ENCODE results near the gene MPP3.

The MPP3 gene

GRCh38 chr17:43813386-43813785 is 19.6 kb downstream of the MPP3 start:
- TF ChIP-seq, protein P1, sequence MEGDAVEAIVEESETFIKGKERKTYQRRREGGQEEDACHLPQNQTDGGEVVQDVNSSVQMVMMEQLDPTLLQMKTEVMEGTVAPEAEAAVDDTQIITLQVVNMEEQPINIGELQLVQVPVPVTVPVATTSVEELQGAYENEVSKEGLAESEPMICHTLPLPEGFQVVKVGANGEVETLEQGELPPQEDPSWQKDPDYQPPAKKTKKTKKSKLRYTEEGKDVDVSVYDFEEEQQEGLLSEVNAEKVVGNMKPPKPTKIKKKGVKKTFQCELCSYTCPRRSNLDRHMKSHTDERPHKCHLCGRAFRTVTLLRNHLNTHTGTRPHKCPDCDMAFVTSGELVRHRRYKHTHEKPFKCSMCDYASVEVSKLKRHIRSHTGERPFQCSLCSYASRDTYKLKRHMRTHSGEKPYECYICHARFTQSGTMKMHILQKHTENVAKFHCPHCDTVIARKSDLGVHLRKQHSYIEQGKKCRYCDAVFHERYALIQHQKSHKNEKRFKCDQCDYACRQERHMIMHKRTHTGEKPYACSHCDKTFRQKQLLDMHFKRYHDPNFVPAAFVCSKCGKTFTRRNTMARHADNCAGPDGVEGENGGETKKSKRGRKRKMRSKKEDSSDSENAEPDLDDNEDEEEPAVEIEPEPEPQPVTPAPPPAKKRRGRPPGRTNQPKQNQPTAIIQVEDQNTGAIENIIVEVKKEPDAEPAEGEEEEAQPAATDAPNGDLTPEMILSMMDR (IDR thresholded peaks at IDR 0.05; ENCODE audit: low read depth, low read length) = no peak

GRCh38 chr17:43812396-43813265 is 20.3 kb downstream of the MPP3 start:
- no peak for DNase-seq (ENCODE audit: extremely low read depth, low read depth)
- TF ChIP-seq, protein P1 (IDR thresholded peaks at IDR 0.05; ENCODE audit: low read depth, low read length) = no peak

More at GRCh38 chr17:43813386-43813785, 19.6 kb downstream of the MPP3 start:
- no peak for DNase-seq (ENCODE audit: extremely low read depth, low read depth)

- no peak for DNase-seq (ENCODE audit: extremely low read depth, low read depth)
- TF ChIP-seq, protein P1 (IDR thresholded peaks at IDR 0.05; ENCODE audit: low read depth, low read length) = no peak
Observed at GRCh38 chr17:43810823-43811222, 22.1 kb downstream of the MPP3 start.

DNA sequence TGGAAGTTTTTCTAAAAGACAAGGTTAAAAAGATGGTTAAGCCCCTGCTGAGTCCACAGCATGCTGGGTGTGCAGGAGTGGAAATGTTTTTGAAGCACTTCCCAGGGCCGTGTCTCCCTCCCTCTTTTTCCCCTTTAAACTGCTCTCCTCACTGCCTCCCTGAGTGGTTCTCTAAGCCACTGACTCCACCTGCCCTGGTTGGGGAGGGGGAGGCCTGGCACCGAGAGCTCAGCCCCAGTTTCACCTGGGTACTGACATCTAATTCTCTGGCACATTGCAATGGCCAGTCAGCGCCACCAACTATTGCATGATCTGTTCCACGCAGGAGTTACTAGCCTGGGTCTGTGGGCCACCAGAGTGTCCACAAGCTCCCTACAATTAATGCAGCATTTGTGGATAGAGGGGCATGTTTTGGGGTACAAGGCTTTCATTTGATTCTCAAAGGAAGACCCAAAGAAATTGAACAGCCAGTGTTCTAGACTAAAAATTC is 22.7 kb downstream of the MPP3 start:
- TF ChIP-seq, protein P1 (IDR thresholded peaks at IDR 0.05; ENCODE audit: low read depth, low read length) = no peak
- no peak for DNase-seq (ENCODE audit: extremely low read depth, low read depth)

DNA sequence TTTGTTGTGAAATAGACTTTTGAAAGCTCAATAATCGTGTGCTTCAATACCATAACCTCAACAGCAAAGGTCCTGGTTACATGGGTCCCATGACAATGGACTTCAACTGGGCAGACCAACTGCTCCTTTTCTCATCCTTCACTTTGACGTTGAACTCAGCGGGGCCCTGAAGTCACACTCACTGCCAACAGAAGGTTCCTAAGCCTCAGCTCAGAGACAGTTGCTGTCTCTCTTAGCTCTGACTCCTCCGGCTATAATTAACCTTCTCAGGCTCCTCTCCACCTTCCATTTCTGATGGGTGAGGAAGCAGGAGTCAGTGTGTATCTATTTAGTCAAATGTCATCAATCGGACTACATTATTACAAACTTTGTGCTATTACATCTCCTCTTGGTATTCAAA is 23.8 kb downstream of the MPP3 start:
- TF ChIP-seq, protein P1 (IDR thresholded peaks at IDR 0.05; ENCODE audit: low read depth, low read length) = no peak
- DNase-seq (ENCODE audit: extremely low read depth, low read depth) = no peak

DNA sequence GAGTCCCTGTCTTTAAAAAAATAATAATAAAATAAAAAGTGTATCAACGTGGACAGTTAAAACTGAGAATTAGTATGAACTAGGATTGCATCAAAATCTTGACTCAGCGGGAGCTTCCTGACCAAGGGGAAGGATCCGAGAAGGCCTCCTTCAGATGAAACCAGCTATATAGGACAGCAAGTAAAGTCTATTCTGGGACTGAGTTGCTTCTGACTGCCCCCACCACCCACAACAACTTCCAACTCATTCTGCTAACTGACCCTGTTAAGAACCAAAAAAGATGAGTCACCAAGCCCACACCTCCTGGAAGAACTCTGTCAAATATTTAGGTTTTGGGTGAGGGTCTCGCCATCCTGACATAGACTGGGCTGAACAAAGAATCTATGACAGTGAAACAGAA is 24.9 kb downstream of the MPP3 start:
- TF ChIP-seq, protein P1 (IDR thresholded peaks at IDR 0.05; ENCODE audit: low read depth, low read length) = no peak
- no peak for DNase-seq (ENCODE audit: extremely low read depth, low read depth)

DNA sequence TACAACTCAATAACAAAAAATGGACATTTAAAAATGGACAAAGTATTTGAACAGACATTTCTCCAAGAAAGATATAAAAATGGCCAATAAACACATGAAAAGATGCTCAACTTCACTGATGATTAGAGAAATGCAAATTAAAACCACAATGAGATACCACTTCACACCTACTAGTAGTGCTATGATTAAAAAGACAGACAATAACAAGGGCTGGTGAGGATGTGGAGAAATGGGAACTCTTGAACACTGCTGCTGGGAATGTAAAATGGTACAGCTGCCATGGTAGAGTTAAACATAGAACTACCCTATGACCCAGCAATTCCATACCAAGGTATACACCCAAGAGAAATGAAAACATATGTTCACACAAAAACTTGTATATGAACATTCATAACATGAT is 27.8 kb downstream of the MPP3 start:
- TF ChIP-seq, protein P1 (IDR thresholded peaks at IDR 0.05; ENCODE audit: low read depth, low read length) = no peak
- DNase-seq (ENCODE audit: extremely low read depth, low read depth) = no peak

Data from AG09319 (cell line).